NOMO-1 treated with DMSO at 0.1 percent for 48 hours (cell line): ENCODE measurements around the gene DCST2.

Experiments
- DNase-seq: peaks from one replicate; lab custom pipeline; 2025; ENCODE audit not compliant: unreplicated experiment; lab: John Stamatoyannopoulos, UW

Gene DCST2

DNA sequence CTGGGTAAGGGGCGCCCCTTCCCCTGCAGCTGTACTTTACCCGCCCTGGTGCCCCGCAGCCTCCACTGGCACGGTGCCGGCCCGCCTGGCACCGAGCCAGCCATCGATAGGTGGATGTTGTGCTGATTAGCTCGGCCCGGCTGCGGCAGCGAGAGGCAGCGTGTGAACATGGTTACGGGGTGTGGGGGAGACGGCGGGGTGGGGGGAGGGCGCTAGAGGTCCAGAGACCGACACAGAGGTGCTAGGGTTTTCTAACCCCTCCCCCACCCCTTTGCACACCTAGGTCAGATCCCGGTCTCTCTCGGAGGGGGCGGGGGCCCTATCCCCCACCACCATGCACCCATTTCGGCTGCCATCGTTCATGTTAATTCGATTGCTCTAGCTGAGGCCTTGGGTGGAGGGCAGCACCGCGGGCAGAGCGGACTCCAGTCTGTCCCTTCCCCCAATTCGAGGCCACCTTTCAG, 36.6 kb upstream of the DCST2 start:
- no peak for DNase-seq

DNA sequence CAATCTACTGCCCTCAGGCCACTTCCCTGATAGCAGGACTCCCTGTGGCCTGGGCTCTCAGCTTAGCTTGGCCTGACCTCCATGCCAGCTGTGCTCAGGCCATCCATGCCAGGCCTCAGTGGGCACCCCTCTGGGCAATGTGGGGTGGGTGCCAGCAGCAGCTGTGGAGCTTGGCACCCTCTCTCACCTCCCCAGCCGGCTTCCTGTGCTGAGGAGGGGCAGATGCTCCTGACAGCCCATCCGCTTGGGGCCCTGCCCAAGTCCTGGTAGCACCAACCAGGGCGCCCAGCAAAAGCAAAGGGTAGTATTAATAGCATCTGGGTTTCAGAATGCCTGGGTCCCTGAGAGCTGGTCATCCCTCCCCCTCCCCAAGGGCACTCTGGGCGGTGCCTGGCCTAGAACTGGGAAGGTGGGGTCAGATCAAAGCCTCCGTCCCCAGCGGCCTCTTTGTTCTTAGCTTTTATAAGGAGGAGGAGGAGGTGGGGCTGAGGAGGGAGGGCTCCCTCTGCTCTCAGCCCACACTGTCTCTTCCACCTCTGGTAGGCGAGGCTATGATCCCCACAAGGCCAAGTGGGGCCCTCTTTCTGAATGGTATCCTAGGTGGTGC, 36.1 kb upstream of the DCST2 start:
- no peak for DNase-seq

DNA sequence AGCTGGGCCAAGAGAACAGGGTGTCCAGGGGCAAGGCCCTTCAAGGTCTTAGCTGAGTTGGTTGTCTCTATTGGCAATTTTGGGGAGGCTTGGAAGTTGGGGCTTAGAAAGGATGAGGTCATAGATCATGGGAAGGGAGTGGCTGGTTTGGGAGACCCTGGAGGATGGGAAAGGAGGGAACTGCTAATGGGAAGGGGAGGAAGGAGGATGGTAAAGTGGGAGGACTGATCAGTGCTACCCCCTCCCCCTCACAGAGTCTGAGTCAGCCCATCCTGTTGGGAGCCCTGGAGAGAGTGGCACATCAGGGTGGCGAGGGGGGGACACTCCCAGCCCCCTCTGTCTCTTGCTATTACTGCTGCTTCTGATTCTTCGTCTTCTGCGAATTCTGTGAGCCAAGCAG, 35.0 kb upstream of the DCST2 start:
- no peak for DNase-seq

DNA sequence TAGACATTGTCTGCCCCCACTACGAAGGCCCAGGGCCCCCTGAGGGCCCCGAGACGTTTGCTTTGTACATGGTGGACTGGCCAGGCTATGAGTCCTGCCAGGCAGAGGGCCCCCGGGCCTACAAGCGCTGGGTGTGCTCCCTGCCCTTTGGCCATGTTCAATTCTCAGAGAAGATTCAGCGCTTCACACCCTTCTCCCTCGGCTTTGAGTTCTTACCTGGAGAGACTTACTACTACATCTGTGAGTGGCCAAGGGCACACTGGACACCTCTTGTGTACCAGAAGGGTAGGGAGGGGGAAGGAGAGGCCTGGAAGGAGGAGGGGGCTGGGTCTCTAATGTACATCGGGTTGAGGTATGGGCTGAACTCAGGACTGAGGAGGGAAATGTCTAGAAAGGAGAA, 33.2 kb upstream of the DCST2 start:
- no peak for DNase-seq

DNA sequence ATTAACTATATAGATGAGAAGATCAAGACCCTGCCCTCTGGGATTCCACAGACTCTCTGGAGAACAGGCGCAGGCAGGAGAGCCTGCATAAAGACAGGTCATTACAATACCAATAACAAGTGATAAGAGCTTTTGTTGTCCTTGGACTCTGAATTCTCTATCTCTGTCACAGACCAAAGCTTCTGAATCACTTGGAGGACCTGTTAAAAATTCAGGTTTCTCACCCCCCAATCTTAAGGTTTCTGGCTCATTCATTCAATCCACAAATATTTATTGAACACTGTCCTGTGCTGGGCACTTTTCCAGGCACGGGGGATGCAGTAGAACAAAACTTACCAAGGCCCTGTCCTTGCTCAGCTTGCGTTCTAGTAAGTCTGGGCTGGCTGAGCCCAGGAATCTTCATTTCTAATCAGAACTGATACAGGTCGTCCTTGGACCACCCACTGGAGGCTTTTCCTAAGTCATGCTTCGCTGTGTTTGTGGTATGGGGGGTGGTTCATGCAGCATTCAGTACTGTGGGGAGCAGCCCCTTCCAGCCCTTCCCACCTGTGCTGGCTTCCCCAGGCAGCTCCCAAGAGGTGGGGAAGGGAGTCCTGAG, 31.4 kb upstream of the DCST2 start:
- DNase-seq = no peak

DNA sequence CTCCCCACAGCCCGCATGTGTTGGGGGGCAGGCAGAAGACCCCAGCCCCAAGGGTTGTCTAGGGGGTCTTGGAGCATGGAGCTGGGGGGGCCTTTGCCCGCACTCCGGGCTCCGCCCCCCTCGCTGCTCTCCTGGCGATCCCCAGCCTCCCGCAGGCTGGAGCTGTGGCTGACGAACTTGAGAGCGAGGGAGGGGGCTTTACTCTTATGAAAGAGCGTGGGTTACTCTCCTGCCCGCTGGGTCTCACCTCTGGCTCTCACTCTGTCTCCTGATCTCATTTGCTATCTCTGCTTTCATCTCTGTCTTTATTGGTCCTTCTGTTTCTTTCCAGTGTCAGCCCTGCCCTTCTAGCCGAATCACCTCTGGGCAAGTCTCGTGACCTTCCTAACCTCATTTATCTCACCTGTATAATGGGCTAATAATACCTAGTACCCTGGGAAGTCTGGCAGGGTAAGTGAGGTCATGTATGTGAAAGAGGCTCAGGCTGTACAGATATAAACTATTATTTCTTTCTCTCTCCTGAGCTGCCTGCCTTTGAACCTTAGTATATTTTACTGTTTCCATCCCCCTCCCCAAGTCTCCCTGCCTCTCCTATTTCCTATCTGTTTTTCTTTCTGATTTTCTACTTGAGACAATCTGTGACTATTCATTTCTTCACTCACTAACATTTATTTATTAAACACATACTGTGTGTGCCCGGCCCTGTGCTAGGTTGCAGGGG, 30.7 kb upstream of the DCST2 start:
- DNase-seq = no peak

DNA sequence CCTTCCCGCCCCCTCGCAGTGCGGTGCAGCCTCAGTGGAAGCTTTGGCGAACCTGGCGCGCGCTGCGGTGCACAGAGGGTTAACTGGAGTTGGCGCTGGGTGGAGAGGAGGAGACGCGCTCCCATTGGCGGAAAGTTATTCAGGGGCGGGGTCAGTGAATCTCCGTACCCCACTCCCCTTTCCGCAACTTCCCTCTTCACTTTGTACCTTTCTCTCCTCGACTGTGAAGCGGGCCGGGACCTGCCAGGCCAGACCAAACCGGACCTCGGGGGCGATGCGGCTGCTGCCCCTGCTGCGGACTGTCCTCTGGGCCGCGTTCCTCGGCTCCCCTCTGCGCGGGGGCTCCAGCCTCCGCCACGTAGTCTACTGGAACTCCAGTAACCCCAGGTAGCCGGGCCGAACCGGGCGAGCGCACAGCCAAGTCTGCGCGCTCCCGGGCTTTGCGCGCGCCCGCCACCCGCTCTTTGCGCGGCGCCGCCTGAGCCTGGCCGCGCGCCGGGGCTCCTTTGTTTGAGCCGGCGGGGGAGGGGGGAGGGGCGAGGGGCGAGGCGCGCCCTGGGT, 30.0 kb upstream of the DCST2 start, which contains the start of gene EFNA4:
EFNA4 (plus strand) TSS at position 191 of the 561 bp plus-strand sequence; CDS start at position 275, 84 bp downstream.
- peak; percentile 94 for DNase-seq

DNA sequence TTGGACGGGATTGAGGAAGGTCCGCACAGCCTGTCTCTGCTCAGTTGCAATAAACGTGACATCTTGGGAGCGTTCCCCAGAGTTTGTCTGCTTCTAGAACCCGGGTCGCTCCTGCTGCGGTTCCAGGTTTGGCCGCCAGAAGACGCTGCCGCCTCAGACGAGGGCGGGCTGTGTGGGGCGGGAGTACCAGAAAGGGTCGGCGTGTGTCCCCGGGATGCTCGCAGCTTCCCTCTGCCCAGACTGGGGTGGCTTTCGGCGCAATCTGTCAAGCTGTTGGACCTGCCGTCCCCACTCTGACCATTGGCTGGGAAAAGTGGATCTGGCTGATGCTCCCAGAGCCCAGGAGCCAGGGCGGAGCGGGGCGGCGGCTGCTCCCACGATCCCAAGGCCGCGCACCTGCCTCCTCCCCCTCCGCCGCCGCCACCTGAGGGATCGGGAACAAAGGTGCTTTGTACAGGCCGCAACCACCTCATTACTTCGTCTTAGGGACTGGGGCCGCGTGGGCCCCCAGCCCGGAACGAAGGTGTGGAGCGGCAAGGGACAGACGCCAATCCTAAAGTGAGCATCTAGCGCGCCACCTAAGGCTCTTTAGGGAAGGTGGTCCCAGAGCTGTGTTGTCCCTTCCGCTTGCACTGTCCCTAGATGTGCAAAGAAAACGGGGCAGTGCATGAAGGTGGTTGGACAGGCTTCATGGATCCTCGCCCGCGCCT, 29.3 kb upstream of the DCST2 start:
- DNase-seq = peak; percentile 26

DNA sequence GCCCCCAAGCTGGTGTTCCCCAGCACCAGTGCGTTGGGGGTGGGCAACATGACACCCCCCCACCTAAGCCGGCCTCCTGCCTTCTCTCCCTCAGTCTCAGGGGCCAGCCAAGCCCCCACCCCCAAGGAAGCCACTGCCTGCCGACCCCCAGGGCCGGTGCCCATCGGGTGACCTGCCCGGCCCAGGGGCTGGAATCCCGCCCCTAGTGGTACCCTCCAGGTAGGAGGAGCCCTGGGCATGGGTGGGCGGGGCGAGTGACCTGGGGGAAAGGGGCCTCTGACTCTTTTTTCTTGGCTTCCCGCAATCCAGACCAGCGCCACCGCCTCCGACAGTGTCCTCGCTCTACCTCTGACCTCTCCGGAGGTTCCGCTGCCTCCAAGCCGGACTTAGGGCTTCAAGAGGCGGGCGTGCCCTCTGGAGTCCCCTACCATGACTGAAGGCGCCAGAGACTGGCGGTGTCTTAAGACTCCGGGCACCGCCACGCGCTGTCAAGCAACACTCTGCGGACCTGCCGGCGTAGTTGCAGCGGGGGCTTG, 28.6 kb upstream of the DCST2 start:
- DNase-seq = no peak

DNA sequence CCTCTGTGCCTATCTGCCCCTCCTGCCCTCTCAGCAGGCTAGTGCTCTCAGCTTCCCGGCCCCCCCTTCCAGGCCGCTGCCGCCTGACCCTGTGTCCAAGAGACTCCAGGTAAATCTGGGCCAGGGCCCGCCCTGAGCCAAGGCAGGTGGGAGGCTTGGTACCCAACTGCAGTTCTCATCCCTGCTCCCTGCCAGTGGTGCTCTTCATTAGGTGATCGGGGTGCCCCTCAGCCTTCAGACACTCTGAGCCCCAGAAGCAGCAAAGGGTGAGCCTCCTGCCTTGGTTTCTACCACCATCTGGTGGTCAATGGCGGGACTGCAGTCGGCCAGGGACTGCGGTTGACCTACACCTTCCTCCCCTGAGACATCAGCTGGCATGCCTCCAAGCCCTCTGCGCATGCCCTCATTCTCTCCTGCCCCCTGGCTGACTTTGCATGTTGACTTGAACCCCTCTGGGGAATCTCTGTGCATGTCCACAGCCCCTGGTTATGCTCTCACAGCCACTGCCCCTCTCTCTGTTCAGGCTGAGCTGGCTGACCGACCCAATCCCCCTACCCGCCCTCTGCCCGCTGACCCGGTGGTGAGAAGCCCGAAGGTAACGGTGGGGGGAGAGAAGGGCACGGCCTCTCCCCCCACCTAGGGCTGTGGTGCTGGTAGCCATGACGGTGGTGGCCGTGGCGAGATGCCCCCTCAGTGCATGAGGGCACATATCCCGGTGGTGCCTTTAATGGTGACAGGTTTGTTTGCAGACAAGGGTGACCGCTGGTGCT, 28.0 kb upstream of the DCST2 start:
- peak; percentile 68 for DNase-seq

DNA sequence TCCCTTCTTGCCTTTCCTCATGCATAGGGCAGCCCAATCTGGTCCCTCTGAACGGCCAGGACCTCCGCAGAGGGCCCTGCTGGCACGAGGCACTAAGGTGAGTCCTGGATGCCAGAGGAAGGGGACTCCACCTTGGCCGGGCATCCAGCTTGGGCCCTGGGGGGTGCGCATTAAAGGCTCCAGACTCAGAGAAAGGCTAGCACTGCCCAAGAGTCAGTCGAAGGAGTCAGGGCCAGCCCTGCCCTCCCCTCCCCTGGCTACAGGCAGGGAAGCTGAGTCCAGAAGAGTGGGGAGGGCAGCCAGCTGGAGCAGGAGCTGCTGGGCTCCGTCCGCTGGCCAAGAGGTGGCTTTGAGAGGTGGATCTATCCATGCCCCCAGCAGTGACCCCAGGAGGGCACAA, 27.2 kb upstream of the DCST2 start:
- no peak for DNase-seq

DNA sequence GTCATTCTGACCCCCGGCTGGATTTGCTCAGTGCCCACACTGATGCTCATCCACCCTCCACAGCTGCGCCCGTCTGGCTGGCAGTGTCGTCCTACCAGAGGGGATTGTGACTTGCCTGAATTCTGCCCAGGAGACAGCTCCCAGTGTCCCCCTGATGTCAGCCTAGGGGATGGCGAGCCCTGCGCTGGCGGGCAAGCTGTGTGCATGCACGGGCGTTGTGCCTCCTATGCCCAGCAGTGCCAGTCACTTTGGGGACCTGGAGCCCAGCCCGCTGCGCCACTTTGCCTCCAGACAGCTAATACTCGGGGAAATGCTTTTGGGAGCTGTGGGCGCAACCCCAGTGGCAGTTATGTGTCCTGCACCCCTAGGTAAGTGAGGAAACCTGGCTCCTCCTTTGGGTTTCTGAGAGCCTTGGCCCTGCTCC, 24.2 kb upstream of the DCST2 start:
- no peak for DNase-seq

DNA sequence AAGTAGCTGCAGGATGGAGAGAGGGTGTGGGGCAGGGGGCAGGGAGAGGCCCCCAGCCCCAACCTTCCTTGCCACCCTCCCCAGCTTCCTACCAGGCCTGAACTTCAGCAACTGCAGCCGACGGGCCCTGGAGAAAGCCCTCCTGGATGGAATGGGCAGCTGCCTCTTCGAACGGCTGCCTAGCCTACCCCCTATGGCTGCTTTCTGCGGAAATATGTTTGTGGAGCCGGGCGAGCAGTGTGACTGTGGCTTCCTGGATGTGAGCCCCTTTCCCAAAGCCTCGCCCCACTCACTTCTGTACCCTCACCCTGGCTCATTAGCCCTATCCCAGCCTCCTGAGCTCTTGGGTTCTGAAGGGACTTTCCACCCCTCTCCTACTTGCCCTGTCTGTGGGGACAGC, 23.5 kb upstream of the DCST2 start:
- DNase-seq = no peak

DNA sequence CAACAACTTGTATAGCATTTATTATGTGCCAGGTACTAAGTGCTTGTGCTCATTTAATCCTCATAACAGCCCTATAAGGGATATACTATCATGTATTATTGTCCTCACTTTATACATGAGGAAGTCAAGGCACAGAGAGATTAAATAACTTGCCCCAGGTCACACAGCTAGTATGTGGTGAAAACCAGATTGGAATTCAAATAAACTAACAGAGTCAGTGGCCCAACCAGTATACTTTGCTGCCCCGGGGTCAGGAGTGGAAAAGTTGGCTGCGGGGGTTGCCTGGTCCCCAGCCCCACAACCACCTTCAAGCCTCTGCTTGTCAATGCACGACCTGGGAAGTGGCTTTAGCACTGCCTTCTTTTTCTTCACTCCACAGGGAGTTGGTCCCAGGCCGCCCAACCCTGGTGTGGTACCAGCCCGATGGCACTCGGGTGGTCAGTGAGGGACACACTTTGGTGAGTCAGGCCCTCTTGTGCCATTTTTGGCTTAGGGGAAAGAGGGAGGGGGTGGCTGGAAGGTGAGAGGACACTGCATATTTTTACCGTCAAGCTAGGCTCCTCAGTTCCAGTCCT, 20.0 kb upstream of the DCST2 start:
- DNase-seq = no peak

DNA sequence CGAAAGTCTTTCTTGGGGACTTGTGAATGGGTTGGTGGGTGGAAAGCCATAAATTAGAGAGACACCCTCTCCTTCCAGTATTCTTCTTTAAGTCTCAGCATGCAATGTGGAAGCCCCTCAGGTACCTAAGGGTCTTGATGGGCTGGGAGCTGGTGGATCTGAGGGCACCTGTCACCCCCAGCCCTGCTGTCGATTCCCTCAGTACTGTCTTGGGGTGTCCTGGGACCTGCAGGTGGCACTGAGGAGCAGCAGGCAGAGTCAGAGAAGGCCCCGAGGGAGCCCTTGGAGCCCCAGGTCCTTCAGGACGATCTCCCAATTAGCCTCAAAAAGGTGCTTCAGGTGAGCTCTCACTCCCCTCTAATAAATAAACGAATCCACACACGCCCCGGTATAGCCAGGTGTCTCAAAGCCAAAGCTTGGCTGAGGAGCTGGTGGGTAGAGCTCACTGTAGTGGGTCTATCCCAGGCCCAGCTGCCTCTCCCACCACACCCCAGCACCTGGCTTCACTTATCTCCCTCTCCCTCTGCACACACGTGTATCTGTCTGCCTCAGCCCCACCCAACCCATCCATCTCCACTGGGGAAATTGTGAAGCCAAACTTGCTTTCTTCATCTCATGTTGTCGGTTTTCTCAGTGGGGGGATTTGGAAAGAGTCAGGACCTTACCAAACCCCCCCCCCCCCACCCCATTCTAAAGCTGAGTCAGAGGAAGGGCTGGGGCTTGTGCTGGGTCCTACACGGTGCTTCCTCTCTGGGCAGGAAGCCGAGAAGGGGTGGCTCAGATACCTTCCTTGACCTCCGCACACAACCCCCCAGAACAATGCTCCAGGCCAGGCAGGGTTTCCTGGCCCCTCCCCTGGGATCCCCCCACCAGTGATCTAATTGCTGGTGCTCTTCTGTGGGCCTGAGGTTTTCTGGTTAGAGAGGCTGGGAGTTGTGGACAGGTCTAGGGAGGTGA, 19.1 kb upstream of the DCST2 start:
- no peak for DNase-seq

DNA sequence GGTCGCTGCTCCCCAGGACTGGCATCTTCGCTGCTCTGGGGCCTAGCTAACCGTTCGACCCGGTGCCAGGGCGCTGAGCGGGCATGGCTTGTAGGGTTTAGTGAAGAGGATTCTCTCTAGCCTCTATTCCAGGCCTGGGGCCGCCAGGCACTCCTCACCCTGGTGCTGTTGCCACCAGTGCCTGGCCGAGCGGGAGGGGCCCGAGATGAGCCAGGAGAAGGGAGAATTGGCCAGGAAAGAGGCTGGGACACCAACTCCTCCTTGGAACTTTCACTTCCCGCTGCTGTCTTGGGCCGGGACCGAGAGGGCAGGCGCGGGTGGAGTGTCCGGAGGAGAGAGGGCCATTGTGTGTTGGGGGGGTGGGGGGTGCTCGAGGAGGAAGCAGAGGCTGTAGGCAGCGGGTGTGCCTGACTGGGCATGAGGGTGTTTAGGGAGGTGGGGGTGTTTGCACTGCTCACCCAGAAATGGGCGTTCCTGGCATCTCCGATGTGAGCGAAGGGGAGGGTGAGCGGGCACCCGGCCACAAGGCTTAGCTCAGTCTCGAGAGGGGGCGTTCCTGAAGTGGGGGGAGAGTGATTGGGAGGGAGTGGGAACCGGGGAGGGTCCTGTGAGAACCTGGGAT, 18.3 kb upstream of the DCST2 start:
- DNase-seq = no peak

DNA sequence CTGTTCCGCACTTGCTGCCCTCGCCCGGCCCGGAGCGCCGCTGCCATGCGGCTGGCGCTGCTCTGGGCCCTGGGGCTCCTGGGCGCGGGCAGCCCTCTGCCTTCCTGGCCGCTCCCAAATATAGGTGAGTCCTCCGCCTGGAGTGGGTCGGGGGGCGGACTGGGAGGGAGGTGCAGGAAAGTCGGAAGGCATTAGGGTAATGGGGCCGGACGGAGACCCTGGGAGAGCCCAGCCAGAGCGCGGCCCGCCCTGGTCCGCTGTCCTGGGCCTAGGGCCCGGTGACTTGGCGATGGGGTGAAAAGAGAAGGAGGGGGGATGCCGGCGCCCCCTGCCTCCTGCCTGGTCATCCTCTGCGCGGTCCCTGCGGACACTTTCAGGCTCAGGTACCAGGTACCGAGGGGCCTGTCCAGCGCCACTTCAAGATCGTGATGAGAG, 17.8 kb upstream of the DCST2 start:
- no peak for DNase-seq

DNA sequence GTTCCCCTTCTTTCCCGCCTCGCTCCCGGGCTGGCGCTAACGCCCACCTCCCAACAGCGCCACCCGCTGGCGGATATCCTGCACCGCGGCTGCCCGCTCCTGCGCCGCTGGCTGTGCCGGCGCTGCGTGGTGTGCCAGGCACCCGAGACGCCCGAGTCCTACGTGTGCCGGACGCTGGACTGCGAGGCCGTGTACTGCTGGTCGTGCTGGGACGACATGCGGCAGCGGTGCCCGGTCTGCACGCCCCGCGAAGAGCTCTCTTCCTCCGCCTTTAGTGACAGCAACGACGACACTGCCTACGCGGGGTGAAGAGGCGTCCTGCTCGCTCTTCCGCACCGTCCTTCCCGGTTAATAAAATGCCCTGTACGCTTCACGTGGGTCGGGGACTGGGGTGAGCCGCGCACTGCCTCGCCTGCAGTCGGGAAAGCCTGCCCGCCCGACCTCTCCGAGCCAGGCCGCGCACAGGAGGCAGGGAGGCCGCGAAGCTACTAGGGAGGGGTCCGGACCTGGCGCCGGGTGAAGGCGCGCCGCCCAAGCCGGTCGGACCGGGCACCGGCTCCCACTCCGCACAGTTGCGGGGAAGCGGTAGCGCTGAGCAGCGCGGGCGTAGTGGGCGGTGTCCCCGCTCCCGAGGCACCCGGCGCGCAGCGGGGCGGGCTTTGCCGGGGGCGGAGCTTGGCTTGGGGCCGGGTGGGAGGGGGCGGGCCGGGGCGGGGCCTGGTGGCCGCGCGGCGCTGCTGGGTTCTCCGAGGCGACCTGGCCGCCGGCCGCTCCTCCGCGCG, 17.2 kb upstream of the DCST2 start, which contains the start of gene ADAM15:
ADAM15 (plus strand) TSS at position 757 of the 782 bp plus-strand sequence. CDS start 71 bp downstream, outside the sequence.
- DNase-seq = peak; percentile 76
